HG02970 (cell line): Measurements from ENCODE around the gene TFDP1.
"Not testable (repeated sequence)": the region's sequence is repeated elsewhere in the genome, so short reads cannot be mapped to it uniquely, and the experiment has no call there.

Experiments
- ATAC-seq: cut with Tn5 transposase; IDR thresholded peaks from one replicate; pipeline ENCODE4 v1.9.1; 2021; ENCODE audit warnings: mild to moderate bottlenecking, moderate library complexity, moderate number of reproducible peaks; ENCODE audit not compliant: unreplicated experiment, low FRiP score

TFDP1 gene

GRCh38 chr13:113594066-113594821, 9.7 kb downstream of the TFDP1 start:
- ATAC-seq = not testable (repeated sequence)

- ATAC-seq = no peak
These were observed 10.6 kb downstream of the TFDP1 start for GRCh38 chr13:113595131-113595530.

- ATAC-seq = no peak
These were observed 12.0 kb downstream of the TFDP1 start for GRCh38 chr13:113596321-113597200.

- no peak for ATAC-seq
These were observed 13.0 kb downstream of the TFDP1 start for GRCh38 chr13:113597391-113598080.

- ATAC-seq = no peak
These were observed 13.5 kb downstream of the TFDP1 start for GRCh38 chr13:113598081-113598410.

- ATAC-seq = no peak
These were observed 13.9 kb downstream of the TFDP1 start for GRCh38 chr13:113598481-113598880.

GRCh38 chr13:113599391-113599790, 14.8 kb downstream of the TFDP1 start:
- no peak for ATAC-seq

- ATAC-seq = no peak
These were observed 16.9 kb downstream of the TFDP1 start for GRCh38 chr13:113601166-113602070.

- no peak for ATAC-seq
These were observed 17.9 kb downstream of the TFDP1 start for GRCh38 chr13:113602291-113602988.

- no peak for ATAC-seq
These were observed 18.7 kb downstream of the TFDP1 start for GRCh38 chr13:113603116-113603710.

- ATAC-seq = no peak
These were observed 19.6 kb downstream of the TFDP1 start for GRCh38 chr13:113604186-113604585.

- ATAC-seq = no peak
These were observed 20.9 kb downstream of the TFDP1 start for GRCh38 chr13:113605461-113605860.

- ATAC-seq = no peak
These were observed 21.4 kb downstream of the TFDP1 start for GRCh38 chr13:113605866-113606438.

GRCh38 chr13:113607056-113607888, 22.7 kb downstream of the TFDP1 start:
- ATAC-seq = no peak

- ATAC-seq = no peak
These were observed 23.5 kb downstream of the TFDP1 start for GRCh38 chr13:113607889-113608635.

- ATAC-seq = no peak
These were observed 24.5 kb downstream of the TFDP1 start for GRCh38 chr13:113608967-113609533.

- no peak for ATAC-seq
These were observed 25.1 kb downstream of the TFDP1 start for GRCh38 chr13:113609616-113610015.
